Chondrocyte (in vitro differentiated cells): ENCODE measurements around the gene LMX1B. TPM values are rescaled to one million over a fixed set of nuclear protein-coding genes. Genes with fewer than 3 reads are reported as not detected.
"Not testable (repeated sequence)": the region's sequence is repeated elsewhere in the genome, so short reads cannot be mapped to it uniquely, and the experiment has no call there.

Source experiments
- DNase-seq: peaks from one replicate; pipeline ENCODE4 v3.0.0; 2021; ENCODE audit warnings: mixed read lengths, low spot score
- H3K27ac Mint-ChIP-seq: one replicate; pipeline ENCODE4 v1.8.0; 2021; ENCODE audit warnings: mild to moderate bottlenecking, moderate library complexity, mixed read lengths; ENCODE audit not compliant: unreplicated experiment
- H3K27me3 Mint-ChIP-seq: 2 replicates; pipeline ENCODE4 v1.8.0; 2021; ENCODE audit warnings: low read depth, mixed read lengths
- H3K36me3 Mint-ChIP-seq: 2 replicates; pipeline ENCODE4 v1.8.0; 2021; ENCODE audit warnings: low read depth, mixed read lengths
- H3K4me1 Mint-ChIP-seq: 2 replicates; pipeline ENCODE4 v1.8.0; 2021; ENCODE audit warnings: low read depth, mild to moderate bottlenecking, mixed read lengths
- H3K4me3 Mint-ChIP-seq: one replicate; pipeline ENCODE4 v1.8.0; 2021; ENCODE audit warnings: mild to moderate bottlenecking, moderate library complexity, mixed read lengths; ENCODE audit not compliant: unreplicated experiment
- H3K9me3 Mint-ChIP-seq: 2 replicates; pipeline ENCODE4 v1.8.0; 2021; ENCODE audit warnings: low read depth, mixed read lengths
- CTCF ChIP-seq: fragments of 200-600 bp; sonication (generic); IDR thresholded peaks from 2 replicates; pipeline ENCODE4 v1.5.0; 2021; ENCODE audit warnings: antibody characterized with exemption, mild to moderate bottlenecking, moderate library complexity
- total RNA-seq: library from RNA; stranded (reverse); gene quantifications from 3 replicates; pipeline ENCODE4 v1.2.1, GENCODE V29; 2021

Gene LMX1B
- total RNA-seq, 1 donor from 2014 or later: not detected

DNA sequence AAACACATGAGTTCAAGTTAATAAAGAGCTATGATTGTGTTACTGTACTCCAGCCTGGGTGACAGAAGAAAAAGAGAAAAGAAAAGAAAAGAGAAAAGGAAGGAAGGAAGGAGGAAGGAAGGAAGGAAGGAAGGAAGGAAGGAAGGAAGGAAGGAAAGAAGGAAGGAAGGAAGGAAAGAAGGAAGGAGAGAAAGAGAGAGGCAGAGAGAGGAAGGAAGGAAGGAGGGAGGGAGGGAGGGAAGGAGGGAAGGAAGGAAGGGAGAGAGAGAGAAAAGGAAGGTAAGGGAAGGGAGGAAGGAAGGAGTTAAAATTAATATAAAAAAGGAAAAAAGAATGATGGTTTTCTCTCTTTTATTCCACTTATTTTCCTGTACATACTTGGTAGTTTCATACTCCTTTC is 101.7 kb downstream of the LMX1B start:
- no peaks in the 10 kb centered on the region for H3K9me3 Mint-ChIP-seq
- no peak overlapping the region for H3K27ac Mint-ChIP-seq
- peaks cover 16% of the 10 kb centered on the region for H3K4me1 Mint-ChIP-seq

DNA sequence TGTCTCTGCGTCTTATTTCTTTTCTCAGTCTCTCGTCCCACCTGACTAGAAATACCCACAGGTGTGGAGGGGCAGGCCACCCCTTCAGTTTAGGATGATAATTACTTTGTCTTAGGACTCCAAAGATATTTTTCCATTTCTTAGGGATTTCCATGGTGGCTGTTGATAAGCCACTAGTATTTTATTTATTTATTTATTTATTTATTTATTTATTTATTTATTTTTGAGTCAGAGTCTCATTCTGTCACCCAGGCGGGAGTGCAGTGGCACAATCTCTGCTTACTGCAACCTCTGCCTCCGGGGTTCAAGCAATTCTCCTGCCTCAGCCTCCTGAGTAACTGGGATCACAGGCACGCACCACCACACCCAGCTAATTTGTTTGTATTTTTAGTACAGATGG is 103.7 kb downstream of the LMX1B start:
- not testable (repeated sequence) for H3K36me3 Mint-ChIP-seq, H3K9me3 Mint-ChIP-seq, H3K4me3 Mint-ChIP-seq, DNase-seq, H3K27ac Mint-ChIP-seq
- H3K27me3 Mint-ChIP-seq: peaks cover 19% of the 10 kb centered on the region
- H3K4me1 Mint-ChIP-seq: peaks cover 28% of the 10 kb centered on the region

More for the DNA sequence above, 101.7 kb downstream of the LMX1B start:
- DNase-seq: no peak
- no peaks in the 10 kb centered on the region for H3K36me3 Mint-ChIP-seq
- peaks cover 33% of the 10 kb centered on the region for H3K27me3 Mint-ChIP-seq
- TF ChIP-seq CTCF: no peak
- no peak overlapping the region for H3K4me3 Mint-ChIP-seq

DNA sequence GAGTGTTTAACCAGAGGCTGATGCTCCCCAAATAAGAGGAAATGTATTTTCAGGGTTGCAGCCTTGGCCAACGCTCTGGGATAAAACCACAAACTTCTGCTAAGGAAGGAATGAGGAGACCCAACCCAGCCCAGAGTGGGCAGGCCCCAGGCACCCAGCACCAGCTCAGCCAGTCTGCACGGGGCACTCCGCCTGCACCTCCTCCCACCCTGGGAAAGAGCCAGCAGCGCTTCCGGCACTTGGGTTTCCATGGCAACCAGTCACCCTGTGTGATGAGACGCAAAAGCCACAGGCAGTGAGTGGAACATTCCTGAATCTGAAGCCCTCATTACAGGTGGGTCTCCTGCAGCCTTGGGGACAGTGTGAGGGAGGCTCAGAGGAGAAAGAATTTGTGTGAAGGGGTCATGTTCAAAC is 105.9 kb downstream of the LMX1B start:
- H3K27ac Mint-ChIP-seq: peak overlapping the region; percentile 85
- DNase-seq: peak; percentile 94
- peaks cover 35% of the 10 kb centered on the region for H3K4me1 Mint-ChIP-seq
- H3K4me3 Mint-ChIP-seq: no peak overlapping the region
- peaks cover 12% of the 10 kb centered on the region for H3K27me3 Mint-ChIP-seq
- no peak for TF ChIP-seq CTCF
- H3K9me3 Mint-ChIP-seq: no peaks in the 10 kb centered on the region
- no peaks in the 10 kb centered on the region for H3K36me3 Mint-ChIP-seq

GRCh38 chr9:126720036-126720435 is 106.3 kb downstream of the LMX1B start:
- no peak overlapping the region for H3K4me3 Mint-ChIP-seq
- H3K27me3 Mint-ChIP-seq: peaks cover 8% of the 10 kb centered on the region

DNA sequence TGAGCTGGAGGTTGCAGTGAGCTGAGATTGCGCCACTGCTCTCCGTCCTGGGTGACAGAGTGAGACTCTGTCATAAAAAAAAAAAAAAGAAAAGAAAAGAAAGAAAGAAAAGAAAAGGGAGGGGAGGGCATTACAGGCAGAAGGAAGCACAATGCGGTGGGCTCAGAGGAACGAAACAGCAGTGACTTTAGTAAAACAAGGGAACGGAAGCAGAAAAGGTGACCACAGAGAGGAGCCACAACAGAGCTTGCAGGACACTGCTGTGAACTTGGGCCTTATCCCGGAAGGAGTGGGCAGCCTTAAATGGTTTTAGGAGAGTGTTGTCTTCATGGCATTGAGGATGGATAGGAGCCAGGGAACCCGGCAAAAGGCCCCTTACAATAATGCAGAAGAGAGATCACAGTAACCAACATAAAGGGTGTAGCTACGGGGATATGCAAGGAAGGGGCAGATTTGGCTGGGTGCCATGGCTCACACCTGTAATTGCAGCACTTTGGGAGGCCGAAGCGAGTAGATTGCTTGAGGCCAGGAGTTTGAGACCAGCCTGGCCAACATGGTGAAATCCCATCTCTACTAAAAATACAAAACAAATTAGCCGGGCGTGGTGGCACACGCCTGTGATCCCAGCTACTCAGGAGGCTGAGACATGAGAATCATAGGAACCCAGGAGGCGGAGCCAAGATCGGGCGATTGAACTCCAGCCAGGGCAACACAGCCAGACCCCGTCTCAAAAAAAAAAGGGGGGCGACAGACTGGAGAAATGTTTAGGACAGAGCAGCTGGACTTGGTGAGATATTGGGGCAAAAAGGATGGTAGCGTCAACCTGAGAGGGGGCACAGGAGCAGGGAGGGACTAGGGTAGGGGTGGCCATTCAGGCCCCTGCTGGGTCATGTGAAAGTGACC is 107.2 kb downstream of the LMX1B start:
- Mint-ChIP-seq H3K27me3 (peaks cover 4% of the 10 kb centered on the region), H3K9me3 (no peaks in the 10 kb centered on the region), H3K4me1 (peaks cover 35% of the 10 kb centered on the region), H3K36me3 (no peaks in the 10 kb centered on the region), H3K27ac (no peak overlapping the region), H3K4me3 (no peak overlapping the region)
- TF ChIP-seq CTCF: no peak
- DNase-seq: no peak

More at GRCh38 chr9:126720036-126720435, 106.3 kb downstream of the LMX1B start:
- Mint-ChIP-seq H3K27ac (peak overlapping the region; percentile 85), H3K4me1 (peaks cover 35% of the 10 kb centered on the region), H3K36me3 (no peaks in the 10 kb centered on the region), H3K9me3 (no peaks in the 10 kb centered on the region)
- no peak for TF ChIP-seq CTCF
- no peak for DNase-seq
